HG03135 (cell line): ENCODE data around the gene HOXC13.

Experiments used
- ATAC-seq: cut with Tn5 transposase; IDR thresholded peaks from one replicate; pipeline ENCODE4 v1.9.1; 2021; ENCODE audit warnings: mild to moderate bottlenecking, moderate library complexity; ENCODE audit not compliant: unreplicated experiment

The HOXC13 gene

DNA sequence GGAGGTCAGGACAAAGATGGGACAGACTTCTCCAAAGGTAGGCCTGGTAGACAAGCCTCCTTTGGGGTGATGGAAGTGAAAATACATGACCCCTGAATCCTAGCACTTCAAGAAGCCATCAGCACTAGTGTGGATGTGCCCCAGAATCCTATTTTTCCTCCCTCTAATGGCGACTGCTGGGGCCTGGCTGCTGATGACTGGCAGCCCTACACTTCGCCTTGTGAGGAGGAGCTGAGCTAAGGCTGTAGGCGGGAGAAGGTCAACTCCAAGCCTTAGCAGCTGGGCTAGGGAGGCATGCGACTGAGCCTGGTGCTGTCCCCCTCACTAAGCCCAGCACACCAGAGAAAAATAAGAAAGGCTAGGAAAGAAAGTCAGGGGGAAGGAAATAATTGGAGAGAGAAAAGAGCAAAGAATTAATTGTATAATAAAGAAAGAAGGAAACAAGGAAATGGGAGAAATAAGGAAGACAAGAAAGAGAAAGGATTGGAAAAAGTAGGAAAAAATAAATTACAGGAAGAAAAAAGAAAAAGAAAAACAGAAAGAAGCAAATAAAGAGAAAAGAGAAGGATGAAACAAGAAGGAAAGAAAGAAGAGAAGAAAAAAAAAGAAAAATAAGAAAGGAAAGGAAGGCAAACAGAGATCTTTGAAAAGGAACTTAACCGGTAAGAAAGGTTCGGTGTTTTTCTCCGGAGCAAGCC is 41.6 kb downstream of the HOXC13 start:
- no peak for ATAC-seq

DNA sequence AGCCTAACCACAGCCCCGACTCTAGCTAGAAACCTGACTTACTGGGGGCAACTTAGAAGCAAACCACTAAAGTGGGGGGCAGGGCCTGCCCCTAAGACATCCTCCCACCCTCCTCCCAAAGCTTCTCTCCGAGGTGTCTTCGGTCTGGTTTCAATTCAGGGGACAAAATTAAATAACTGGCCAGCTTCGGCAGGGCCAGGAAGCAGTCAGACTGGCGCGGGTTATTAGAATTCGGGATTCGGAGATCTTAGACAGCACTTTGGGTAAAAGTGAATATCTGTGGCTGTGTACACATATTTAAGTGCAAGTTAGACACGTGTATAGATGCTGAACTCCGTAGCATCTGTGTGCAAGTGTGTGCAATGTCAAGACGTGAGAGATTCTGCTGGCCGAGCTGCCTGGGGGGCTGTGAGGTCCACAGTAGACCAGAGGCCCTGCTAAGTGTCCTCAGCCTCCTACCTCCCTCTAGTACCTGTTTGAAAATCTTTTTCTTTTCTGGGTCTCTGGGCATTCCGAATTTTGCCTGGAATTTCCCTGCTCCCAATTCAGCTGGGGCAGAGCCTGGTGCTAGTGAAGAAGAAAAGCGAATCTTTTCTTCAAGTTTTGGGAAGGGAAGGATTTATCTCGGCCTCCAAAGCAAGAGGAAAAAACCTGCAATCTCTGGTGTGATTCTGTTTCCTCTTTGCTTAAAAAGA is 42.3 kb downstream of the HOXC13 start:
- ATAC-seq = no peak

DNA sequence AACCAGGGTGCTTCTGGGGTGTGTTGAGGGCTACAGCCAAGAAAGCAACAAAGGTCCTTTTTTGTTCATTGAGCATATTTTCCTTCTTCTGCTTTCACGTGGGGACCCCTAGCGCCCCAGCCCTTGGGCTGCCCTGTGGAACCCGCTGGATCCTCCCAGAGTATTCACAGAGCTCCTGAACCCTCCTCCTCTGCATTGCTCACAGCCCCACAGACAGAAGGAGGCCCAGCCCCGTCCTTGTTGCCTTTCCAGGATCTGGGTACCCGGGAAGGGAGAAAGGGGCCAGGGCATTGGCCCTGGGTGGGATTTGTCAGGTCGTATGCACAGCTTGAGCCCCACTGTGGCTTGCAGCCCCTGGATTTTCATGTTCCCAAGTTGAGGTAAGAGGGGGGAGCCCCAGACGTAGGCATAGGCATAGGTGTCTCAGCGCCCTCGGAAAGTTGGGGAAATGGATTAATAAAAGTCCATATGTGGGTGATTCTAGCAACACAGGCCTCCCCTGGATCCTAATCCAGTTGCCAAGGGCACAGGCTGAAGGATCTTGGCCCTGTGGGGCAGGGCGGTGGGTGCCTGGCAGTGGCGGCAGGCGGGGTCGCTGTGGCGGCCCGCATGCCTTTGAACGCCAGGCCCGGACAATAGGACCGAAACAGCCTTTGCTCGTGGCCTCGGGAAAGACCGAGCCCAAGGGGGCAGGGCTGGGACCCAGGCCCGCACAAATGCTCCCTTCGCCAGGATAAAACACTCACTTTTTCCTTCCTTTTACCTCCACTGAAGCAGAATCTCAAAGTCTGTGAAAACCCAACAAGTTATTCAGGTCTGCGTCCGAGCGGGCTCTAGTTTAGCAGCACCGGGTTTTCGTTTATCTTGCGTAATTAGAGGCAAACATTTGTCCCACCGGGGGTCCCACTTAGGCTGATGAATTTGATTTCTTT is 43.3 kb downstream of the HOXC13 start:
- no peak for ATAC-seq

DNA sequence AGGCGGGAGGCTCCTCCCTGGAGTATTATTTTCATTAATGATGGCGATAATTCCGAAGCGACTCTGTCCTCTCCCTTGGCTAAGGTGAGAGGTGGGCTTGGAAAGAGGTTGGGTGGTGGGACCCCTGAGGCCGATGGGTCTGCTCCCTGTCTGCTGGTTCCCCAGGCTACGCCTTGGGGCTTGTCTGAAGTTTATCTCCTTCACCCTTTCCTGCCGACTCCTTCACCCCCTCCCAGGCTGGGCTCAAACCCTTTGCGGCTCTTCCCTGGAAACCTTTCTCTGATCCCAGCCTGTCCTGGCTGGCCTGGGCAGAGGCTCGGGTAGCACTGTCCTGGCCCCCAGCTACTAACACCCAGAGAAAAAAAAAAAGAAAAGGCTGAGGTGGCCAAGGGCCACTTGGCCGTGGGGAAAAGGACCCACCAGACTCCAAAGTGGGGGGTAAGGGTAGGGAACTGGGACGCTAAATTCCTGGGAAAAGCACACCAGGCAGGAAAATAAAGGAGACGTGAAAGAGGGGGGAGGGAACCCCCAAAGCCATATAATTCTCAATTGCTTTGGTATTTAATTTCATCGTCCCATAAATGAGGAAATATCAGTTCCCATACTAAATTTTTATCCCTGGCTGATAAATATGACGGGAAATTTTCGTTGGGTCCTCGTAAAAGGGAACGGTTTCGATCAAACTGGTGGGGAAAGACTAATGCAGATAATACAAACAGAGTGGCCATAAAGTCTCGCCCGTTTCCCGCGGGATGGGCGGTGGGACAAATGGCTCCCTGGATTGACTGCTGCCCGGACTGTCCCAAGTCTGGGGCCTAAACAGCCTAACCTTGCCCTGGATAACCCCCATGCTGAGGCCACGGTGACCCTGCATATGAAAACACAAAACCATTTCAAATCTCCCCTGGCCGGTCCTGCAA is 44.3 kb downstream of the HOXC13 start:
- ATAC-seq = no peak

DNA sequence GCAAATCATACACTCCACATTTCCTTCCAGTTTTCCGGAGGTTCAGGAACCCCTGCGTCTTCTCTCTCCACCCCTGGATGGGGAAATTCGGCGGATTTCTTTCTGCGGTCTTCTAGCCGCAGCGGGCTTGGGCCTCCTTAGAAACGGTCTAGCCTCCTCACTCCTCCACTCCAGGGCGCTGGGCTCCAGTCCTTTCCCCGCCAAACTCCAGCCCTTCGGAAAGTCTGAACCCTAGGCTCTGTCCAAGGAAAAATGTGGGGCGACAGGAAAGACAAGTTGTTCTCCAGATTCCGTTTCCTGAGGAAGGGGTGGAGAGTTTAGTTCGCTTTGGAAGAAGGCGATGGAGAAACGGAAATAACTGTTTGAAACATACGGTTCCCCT is 44.9 kb downstream of the HOXC13 start:
- ATAC-seq = no peak

DNA sequence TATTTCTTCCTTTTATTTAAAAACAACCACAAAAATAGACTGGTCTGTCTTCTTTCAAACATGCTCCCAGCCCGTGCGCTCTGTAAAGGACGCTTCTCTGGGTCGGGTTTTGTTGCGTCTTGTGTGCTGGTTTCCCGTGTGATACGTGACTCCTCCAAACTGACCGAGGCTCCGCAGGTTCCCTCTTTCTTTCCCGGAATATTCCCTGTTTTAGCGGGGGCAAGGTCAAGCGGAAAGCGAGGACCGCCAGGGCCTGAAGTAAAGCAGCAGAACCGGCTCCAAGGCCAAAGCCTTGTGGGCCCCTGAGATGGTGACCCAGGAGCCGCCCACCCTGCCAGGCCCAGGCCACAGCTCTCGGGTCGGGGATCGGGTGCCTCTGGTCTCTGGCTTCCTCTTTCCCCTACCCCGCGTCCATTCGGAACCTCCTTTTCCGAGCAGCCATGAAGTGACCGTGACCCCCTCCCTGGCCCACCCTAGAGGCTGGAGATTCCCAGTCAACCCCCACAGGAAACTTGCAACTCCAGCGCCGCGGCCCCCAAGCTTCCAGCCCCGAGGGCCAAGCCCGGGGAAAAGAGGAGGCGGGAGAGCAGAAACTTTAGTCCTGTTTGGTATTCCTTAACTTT is 45.4 kb downstream of the HOXC13 start:
- ATAC-seq = no peak

DNA sequence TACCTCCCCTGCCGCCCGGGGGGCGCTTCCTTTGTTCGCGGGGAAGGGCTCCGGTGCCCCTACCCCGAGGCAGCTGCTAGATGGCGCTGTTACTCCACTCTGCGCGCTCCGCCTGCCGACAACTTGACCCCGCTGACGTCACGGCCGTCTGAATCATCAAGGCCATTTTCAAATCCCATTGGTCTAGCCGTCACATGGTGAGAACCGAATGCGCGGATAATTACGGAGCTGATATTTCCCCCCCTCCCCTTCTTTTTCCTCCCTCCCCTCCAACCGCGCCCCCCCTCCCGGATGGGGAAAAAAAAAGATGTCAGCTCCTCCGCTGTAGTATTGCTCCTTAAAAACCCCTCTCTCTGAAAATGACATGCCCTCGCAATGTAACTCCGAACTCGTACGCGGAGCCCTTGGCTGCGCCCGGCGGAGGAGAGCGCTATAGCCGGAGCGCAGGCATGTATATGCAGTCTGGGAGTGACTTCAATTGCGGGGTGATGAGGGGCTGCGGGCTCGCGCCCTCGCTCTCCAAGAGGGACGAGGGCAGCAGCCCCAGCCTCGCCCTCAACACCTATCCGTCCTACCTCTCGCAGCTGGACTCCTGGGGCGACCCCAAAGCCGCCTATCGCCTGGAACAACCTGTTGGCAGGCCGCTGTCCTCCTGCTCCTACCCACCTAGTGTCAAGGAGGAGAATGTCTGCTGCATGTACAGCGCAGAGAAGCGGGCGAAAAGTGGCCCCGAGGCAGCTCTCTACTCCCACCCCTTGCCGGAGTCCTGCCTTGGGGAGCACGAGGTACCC is 46.5 kb downstream of the HOXC13 start, which contains the start of gene HOXC10:
HOXC10 (plus strand) TSS at position 246 of the 791 bp plus-strand sequence; CDS start at position 360, 114 bp downstream.
- no peak for ATAC-seq

DNA sequence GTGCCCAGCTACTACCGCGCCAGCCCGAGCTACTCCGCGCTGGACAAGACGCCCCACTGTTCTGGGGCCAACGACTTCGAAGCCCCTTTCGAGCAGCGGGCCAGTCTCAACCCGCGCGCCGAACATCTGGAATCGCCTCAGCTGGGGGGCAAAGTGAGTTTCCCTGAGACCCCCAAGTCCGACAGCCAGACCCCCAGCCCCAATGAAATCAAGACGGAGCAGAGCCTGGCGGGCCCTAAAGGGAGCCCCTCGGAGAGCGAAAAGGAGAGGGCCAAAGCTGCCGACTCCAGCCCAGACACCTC is 47.0 kb downstream of the HOXC13 start:
- no peak for ATAC-seq

DNA sequence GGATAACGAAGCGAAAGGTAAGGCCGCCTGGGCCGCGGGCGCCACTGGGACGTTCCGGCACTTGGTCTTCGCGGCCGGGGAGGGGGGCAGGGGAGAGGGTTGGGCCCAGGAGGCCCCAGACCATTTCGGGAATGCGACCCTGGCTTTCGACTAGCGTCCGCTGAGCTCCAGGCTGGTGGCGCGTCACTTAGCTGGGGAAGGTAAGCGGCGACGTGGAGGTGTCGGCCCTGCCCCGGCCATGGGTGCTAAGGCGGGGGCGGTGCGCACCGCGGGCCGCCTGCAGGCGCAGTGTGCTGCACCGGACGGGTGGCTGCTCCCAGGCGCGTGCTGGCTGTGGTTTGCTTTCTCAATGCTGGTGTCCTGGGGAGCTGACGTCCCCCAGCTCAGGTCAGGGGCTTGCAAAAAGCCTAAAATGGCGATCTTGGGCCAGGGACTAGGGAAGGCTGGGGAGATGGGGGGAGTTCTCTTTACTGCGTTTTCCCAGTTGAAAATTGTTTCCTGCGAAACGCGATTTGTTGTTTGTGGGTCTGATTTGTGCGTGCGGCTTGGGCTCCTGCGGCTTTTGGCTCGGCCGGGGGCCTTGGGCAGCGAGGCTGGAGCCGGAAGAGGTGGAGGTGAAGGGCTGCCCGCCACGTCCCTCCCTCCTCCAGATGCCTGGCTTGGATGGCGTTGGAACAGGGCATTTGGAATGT is 47.5 kb downstream of the HOXC13 start:
- no peak for ATAC-seq

DNA sequence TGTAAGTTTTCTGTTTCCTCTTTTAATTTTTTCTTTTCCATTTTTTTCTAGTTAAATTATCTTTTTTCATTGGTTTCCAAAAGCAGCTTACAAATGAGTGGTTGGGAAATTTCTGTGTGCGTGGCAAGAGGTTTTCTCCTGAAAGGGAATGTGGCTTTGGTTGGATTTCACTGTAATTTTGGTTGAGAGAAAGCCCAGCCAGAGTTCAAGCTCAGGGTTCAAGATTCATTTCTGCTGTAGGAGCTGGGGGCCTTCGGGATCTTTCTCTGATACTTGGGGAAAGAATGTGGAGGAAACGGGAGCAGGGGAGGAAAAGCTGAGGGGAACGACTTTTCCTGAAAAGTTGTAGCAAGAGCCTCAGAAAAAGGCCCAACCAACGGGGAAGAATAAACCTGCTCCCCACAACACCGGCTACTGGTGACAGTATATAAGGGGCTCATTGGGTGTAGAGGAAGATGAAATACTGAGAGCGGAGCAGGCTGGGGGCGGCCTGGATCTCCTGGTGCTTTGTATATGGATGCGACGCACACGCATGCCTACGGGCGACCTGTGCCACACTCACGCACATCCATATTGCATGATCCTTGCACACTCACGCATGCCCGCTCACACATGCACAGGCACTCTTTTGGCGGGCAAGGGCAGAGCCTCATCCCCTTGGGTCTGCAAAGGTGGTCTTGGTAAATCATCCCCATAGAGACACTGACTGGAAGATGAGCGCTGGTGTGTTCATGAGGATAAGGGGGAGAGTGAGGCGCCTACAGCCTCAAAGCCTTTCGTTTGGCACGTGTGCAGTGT is 48.3 kb downstream of the HOXC13 start:
- no peak for ATAC-seq

DNA sequence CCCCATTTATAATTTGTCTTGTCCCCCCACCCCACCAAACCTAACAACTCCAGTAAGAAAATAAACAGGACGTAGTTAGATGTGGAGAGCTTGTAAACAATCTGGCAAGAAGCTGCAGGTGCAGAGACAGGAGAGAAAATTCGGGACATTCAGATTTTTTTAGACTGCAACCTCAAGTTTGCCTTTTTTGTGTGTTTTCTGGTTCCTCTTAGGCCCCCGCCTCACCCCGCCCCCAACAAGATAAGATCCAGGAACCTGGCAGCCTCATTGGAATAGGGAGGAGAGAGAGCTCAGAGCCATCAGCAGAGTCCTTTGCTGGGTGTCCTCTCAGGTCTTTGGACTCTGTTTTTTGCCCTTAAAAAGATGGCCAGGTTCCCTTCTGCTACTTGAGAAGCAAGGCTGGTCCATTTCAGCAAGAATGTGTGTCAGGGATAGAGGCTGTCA is 49.2 kb downstream of the HOXC13 start:
- no peak for ATAC-seq

DNA sequence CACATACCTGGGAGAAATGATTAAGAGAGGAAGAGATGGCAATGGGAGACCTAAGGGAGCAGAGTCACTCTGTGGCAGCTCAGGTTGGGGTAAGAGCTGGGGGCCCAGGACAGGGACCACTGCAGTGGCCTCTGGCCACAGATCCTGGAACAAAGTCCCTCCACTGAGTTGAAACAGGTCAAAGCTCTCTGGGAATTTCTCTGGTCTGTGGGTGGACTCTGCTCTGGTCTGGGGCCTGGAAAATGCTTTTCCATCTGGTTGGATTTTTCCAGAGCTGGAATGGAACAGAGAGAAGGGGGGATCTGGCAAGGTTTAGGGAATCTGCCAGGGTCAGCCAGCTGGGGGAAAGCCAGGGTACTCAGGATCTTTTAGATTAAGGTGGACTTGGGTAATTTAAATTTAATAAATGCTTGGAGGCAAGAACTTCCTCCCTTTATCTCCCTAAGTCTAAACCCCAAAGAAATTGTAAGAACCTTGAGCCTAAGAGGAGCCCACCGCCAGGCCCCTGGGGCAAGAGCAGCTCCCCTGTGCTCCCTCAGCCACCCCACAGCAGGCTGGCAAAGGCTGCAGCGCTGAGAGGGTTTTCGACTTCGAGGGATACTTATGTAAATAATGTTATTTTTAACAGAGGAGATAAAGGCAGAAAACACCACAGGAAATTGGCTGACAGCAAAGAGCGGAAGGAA is 50.1 kb downstream of the HOXC13 start:
- ATAC-seq = no peak

DNA sequence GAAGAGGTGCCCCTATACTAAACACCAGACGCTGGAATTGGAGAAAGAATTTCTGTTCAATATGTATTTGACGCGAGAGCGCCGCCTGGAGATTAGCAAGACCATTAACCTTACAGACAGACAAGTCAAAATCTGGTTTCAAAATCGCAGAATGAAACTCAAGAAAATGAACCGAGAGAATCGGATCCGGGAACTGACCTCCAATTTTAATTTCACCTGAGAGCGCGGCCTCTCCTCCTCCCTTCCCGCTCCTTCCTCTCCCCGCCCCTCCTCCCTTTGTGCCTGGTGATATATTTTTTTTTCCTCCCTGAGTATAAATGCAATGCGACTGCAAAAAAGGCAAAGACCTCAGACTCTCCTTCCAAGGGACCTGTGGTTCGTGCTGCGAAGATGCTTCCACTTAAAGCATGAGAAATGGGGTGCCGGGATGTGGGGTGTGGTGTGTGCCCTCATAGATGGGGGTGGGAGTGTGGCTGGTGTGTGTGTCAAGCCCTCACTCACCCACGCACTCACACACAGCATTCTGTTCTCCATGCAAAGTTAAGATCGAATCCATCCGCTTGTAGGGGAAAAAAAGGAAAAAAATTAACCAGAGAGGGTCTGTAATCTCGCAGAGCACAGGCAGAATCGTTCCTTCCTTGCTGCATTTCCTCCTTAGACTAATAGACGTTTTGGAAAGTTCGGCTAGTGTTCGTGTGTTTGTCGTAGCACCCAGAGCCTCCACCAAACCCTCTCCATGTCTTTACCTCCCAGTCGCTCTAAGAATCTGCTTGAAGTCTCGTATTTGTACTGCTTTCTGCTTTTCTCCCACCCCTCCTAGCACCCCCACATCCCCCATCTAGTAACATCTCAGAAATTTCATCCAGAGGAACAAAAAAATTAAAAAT is 50.8 kb downstream of the HOXC13 start:
- no peak for ATAC-seq

DNA sequence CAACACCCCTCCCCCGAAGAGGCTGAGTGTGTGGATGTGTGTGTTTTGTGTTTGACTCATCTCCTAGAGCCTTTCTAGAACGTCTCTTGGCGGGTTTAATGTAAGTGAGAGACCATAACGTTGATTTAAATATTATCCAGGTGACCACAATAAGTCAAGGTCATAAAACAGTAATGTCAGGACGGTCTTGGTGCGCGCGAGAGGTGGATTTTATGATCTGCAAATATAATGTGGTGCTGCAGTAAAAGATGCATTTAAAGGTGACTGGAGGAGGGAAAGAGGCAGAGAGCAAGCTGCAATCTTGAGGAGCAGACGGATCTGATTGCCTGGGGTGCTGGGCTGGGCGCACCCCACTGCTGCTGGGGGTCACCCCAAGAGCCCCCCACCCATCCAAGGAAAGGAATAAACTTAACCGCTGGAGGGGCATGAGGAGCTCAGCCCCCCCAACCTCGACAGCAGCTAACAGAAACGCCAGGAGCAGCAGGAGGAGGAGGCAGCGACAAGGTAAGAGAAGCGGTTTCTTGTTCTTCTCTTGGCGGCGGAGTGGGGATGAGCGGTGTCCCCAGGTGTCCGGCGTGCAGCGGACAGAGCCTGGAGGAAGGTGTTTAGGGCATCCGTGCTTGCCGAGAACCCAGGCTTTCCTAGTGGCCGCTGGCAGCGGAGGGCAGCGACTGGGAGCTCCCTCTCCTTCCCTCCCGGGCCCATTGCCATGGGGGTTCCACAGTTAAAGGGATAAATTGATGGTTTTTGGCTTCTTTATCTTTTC is 51.9 kb downstream of the HOXC13 start:
- no peak for ATAC-seq

DNA sequence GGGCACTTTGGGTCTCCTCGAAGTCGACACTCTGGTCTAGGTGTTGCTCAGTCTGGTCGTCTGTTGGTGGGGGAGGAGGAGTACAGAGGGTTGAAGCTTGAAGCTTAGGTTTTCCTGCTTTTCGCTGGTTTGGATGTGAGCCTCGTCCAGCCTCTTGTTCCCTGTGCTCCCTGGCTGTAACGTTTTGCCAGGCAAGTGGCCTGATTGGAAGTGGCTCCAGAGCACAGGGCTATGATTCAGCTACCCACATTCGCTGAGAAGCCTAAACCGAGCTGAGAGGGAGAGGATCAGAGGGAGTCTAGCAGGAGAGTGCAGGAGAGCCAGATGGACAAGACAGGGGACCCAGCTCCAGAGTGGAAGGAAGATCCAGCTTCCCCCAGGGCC is 52.4 kb downstream of the HOXC13 start:
- no peak for ATAC-seq
